SH-SY5Y (cell line): ENCODE data around the gene STXBP6.

Experiments
- GATA2 ChIP-seq: IDR thresholded peaks from 2 replicates; pipeline ENCODE4 v1.6.1; 2011; ENCODE audit warnings: mild to moderate bottlenecking, low read depth, low read length
- GATA3 ChIP-seq: IDR thresholded peaks from 2 replicates; pipeline ENCODE4 v1.6.1; 2011; ENCODE audit warnings: low read depth, mild to moderate bottlenecking, low read length, moderate library complexity

GRCh38 chr14:25074099-25074685 lies 24.2 kb upstream of the STXBP6 start:
- TF ChIP-seq GATA3 (no peak), GATA2 (no peak)
